NOMO-1 treated with dmso at 0.1 percent for 144 hours (cell line): ENCODE measurements around the gene AJUBA.
"Not testable (repeated sequence)": the region's sequence is repeated elsewhere in the genome, so short reads cannot be mapped to it uniquely, and the experiment has no call there.

ENCODE experiments used
- DNase-seq: peaks from one replicate; lab custom pipeline; 2025; ENCODE audit not compliant: unreplicated experiment; lab: John Stamatoyannopoulos, UW

Gene AJUBA

DNA sequence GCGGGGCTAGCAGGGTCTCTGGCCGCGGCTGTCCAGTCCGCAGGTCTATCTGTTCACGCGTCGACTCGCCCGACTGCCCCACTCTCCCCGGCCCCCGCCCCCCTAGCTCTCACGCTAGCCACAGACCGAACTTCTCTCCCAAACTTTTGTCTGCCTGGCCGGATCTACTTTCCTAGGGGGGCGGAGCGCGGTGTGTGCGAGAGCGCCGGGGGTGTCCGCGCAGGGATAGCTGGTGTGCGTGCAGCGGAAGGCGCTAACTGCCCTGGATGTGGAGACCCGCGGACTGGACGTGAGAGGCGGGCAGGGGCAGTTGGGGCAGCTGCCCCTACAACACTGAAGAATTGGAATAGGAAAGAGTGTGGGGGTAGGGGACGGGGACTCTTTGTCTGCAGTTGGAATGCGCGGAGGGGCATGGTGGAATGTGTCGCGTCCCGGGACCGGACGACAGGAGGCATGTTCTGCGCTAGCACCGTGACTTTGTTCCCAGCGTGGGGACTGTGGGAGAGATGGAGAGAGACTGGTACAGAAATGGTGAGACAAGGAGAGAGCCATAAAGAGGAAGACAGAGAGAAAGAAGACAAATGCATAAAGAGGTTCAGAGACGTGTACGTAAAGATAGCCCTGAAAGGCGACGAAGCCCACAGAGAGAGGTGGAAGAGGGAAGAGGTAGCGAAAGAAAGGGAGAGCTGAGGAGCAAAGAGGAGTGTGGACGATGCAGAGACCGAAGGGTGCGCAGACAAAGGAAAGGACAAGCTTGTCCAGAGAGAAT is at the start of gene AJUBA:
AJUBA (minus strand) TSS at position 75 of the 769 bp plus-strand sequence. CDS start 285 bp downstream, outside the sequence.
- peak; percentile 77 for DNase-seq

DNA sequence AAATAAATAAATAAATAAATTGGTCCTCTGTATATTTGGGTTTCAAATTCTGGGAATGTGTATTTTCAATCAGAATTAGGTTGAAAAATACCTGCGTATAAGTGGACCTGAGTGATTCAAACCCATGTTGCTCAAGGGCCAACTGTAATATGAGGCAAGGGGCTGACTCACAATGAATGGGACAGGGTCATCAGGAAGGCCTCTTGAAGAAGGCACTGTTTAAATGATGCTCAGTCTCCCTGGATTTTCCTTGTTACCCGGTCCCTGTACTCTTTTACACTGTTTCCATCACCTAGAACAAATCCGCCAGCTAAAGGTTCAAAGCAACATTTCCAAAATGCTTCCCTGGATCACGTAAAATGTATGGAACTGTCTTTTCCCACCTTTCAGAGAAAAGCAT is 48.6 kb upstream of the AJUBA start:
- no peak for DNase-seq

DNA sequence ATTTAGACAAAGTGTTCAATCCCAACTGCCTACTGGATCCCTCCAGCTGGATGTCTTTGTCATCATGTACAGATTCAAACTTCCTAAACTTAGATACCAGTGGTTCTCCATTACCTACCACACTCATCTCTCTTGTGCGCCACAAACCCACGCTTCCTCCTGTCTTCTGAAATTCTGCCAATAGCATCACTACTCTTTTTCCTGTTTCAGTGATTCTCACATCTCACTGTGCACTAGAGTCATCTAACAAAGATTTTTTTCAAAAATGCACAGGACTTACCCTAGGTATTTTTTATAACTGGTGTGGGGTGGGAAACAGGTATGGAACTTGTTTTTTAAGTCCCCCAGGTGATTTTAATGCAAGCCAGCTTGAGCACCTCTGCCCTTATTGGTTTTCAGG is 46.4 kb upstream of the AJUBA start:
- no peak for DNase-seq

DNA sequence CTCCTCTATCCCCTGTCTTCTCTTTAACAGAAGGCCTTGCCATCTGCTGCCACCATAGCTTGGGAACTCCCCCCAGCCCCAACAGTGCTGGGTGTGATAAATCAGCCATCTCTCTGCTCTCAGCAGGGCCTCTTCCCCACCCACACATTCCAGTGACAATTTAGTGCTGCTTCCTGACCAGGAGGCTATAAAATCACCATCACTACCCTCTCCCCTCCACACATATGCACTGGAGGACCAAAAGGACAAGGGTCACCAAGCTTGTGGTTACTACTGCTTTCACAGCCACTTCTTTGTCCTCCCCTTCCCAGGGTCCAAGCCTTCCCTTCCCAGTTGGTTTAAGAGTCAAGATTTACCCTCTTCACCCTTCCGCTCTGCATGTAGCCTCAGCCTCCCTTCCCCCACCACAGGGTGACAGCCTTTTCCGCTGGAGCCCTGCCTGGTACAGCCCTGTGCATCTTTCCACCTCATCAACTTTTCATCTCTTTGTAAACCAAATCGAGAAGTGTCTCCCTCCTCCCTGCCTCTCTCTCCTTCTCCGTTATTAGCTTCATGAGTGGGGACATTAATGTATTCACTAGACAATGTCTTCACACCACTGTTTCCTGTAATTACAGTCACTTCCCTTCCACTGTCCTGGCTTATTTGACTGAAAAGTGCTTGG is 42.9 kb upstream of the AJUBA start:
- DNase-seq, result no peak

DNA sequence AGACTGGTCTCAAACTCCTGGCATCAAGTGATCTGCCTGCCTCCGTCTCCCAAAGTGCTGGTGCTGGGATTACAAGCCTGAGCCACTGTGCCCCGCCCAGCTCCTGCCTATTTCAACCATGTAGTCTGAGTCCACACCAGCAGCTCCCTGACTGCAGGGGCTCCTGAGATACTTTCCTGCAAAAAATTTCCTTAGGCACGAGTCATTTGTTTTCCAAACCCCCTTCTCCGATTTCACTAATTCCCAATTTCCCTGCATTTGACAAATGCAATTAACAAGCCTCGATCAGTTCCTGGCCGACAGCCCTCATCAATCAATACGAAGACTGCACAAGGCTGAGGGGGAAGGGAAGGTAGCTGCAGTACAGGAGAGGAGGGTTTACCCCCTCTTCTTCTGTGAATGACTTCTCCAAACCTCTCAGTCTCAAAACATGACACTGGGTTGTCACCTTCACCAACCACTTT is 42.3 kb upstream of the AJUBA start:
- no peak for DNase-seq

DNA sequence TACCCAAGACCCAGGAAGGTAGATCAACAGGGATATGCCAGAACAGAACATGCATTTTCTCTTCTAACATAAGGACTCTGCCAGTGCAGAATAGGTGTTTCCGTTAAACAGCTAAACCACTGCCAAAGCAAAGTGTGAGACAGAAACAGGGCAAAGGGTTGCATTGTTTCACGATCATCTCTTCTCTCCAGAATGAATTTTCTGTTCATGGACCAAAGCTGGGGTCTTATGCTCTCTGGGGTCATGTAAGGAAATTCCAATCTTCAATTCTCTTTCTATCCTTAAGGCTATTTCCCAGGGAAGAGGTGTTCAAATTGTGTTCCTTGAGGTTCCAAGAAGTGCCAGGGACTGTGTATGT is 41.4 kb upstream of the AJUBA start:
- no peak for DNase-seq

DNA sequence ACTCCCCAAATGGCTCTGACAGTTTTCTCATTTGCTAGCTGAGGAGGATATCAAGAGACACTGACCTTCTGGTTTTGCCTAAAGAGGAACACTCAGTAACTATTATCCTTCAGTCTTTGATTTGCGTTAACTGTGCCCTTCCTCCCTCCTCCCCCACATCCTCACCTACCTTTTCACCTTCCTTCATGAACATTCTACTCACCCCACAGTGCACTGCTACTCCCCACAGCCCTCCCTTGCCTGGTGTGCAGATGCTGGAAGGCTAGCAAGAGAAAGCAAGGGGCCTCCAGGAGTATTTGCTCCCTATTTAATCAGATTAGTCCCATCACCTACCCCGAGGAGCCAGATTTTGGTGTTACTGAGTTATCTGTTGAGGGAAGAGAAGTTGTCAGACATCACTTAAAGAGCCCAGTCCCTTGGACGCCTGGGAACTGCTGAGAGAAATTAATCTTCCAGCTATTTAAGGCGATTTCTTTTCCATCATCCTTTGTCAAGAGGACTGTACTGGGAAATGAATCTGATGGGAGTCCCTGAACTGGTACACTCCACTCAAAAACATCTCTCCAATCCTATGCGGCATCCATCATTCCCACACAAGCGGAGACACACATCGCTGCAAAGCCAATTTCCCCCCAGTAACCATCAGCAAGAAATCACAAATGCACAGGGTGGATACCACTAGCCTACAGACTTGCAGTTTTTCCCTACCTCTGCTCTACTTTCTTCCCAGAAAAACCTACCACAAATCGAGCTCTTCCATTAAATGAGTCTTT is 40.9 kb upstream of the AJUBA start:
- DNase-seq, result no peak

DNA sequence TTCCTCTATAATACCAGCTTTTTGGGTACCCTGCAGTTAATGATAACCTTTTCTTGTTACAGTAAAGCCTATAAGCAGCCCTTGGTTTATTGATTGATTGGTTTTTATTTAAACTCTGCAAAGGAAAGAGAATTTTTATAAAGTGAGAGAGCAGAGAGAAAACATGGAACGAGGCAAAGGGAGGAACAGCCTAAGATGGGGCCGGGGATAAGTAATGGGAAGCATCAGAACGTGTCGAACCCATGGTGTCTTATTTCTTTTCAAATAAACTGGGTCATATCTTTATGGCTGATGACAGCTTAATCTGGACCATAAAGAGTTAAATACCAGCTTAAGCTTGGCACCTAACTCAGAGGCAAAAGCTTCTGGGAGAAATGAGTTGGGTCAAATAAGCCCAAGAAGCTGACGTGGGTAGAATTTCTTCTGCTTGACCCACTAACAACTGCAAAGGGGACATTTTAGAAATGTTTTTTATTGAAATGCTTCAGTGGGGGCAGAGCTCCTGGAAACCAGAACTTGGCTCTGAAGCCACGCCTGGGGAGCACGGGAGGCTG is 39.6 kb upstream of the AJUBA start:
- no peak for DNase-seq

DNA sequence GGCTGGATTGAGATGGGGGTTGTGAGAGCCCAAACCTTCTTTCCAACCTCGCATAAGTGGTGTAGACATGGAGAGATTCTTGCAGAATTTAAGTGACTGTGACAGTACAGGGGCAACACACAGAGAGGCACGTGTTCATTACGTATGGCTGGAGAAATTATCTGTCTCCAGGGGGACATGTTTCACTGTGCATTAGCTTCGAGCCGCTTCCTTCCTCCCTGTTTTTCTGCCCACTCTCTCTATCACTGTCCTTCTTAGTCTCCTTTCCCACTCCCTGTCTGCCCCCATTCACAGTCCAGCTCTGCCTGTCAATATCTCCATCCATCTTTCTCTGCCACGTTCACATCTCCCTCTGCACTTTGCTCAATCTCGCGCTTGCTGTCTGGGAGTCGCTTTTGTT is 39.1 kb upstream of the AJUBA start:
- DNase-seq, result no peak

DNA sequence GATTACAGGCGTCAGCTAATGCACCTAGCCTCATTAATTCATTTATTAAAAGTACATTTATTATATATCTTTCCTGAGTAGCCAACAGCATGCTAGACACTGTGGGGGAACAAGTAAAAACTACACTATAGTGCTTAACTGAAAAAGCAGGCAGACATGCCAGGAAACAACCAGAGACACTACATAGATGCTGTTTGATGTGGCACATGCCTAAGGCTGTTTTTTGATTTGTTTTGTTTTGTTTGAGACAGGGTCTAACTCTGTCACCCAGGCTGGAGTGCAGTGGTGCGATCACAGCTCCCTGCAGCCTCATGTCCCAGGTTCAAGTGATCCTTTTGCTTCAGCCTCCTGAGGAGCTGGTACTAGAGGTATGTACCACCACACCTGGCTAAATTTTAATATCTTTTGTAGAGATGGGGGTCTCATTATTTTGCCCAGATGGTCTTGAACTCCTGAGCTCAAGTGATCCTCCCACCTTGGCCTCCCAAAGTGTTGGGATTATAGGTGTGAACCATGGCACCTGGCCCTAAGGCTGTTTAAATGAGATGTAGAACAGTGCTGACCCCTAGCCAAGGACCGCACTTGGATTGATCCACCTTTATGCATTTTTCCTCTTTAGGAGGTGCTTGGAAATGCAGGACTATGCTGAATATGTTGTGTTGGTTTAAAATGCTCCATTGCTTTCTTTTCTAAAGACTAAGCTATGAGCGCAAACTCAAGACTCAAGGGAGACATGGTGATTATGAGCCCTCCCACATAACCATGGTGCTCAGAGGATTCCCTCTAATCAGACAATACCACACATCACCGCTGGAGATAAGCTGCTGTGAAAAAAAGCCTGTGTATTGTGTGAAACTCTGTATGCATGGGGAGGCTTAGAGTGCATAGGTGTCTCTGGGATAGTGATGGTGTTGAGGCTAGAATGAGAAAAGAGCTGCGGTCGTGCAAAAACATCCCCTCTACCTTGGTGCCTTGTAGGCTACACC is 38.1 kb upstream of the AJUBA start:
- DNase-seq, result no peak

DNA sequence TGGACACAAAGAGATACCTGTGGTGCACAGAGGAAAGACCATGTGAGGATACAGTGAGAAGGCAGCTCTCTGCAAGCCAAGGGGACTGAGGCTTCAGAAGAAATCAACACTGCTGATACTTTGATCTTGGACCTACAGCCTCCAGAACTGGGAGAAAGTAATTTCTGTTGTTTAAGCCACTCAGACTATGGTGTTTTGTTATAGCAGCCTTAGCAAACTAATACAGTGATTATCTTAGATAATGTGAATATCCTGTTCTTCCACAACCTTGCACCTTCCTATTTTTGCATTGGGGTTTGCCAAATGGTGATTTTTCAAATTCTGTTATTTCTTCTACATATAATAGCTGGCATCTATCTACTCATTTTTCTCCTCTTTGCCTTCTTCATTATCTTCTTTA is 35.8 kb upstream of the AJUBA start:
- no peak for DNase-seq

DNA sequence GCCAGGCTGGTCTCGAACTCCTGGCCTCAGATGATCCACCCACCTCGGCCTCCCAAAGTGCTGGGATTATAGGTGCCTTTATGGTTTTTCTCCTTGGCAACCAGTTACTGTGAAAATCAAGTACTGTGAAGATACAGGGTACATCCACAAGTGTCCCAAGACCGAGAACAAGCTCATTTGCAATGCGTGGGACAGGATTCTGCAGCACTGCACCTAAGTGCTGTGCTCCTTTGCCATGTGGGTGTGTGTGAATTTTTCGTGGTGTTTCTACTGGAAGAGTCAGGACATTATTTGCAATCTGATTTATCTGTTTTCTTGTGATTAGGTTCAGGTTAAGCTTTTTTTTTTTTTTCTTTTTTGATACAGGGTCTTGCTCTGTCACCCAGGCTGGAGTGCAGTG is 34.7 kb upstream of the AJUBA start:
- DNase-seq, result no peak

DNA sequence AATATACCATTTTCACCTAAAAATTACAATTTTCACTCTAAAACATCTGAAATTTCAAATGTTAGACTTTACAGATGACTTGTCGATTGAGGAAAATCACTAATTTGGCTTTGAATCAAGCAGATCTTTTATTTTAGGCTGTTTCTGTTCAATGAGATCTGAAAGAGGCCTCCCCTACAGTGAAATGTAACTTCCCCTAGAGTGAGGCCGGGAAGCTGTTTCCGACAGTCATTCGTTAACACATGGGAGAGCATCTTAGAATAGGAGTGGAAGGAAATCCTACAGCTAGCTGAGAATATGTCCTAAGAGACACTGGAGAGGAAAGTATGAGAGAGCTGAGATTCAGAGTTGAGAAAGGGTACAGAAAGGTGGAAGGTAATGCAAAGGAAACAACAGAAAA is 33.3 kb upstream of the AJUBA start:
- no peak for DNase-seq

DNA sequence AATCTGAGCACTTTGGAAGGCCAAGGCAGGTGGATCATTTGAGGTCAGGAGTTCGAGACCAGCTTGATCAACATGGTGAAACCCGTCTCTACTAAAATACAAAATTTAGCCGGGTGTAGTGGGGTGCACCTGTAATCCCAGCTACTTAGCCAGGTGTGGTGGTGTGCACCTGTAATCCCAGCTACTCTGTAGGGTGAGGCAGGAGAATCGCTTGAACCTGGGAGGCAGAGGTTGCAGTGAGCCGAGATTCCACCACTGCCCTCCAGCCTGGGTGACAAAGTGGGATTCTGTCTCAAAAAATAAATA is 31.4 kb upstream of the AJUBA start:
- DNase-seq, result not testable (repeated sequence)

DNA sequence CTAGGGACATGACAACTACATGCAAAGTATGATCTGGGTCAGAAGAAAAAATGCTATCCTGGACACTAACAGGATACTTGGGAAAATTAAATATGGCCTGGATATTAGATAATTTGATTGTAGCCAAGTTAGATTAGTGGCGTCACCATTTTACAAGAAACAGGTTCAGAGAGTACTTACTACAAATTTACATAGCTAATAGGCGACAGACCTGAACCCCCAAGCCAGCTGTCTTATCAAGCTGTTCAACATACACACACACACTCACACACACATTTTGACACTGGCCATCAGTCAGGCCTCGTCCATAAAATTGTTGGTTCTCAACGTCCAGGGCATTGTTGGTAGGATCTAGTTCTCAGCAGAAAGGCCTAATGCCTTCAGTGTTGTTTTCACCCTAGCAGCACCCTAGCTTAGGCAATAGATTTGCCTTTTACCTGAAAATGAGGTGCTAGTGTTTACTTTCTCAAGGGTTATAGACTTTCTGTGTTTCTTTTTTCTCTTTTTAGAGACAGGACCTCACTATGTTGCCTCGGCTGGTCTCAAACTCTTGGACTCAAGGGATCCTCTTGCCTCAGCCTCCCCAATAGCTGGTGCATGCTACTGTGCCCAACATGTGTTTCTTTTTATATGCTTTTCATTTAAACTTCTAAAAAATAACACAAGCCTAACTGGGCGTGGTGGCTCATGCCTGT is 30.9 kb upstream of the AJUBA start:
- DNase-seq, result no peak

DNA sequence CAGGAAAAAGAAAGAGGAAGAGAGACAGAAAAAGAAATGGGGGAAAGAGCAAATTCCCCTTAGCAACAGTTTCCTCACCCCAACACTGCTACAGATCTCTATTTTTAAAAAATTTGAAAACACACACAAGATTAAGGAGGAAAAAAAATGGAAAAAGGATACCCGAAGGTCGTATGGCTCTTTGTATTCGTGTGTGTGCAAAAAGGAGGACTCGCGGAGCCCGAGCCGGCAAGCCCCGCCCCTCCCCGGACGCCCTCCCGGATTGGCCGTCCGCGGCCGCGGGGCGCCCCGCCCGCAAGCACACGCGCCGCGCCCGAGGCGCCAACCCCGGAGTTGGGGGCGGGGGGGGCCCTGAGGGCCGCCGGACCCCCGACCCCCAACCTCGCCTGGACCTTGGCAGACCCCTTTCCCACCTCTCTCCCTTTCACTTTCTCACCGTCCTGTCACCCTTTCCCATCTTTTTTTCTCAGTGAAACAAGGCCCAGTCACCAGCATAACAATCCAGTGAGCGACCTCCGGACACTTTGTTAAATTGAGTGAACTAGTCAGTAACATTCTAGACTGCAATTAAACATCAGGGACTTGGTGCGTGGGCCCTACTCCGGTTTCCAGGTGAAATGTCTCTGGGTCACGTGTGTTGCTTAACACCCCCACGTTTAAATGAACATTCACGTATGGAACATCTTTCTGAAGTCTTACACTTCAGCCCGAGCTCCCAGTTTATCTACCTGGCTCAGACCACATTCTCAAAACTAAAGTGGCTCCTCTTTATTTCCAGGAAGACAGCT is 27.8 kb upstream of the AJUBA start, which contains the start of gene C14orf93:
C14orf93 (minus strand) TSS at position 205 of the 788 bp plus-strand sequence. CDS start 11,120 bp downstream, outside the sequence.
- DNase-seq, result peak; percentile 35

DNA sequence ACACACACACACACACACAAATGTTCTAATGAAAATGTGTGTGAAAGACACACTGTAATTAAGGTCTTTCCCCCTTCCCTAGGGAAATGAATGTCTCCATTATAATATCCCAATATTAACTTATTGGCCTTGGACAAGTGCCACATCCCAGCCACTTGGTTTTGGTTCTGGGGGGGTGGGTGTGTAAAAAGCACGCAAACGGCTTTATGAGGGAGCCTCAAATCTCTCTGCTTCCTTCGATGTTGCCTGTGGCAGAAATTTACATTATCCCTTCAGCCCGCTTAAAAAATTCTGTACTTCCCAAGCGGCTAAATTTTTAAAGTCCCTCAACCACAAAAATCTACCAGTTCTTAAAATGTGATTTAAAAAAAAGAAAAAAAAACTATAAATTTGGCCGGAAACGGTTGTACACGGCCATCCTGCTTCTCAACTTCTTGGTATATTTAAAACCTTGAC is 27.2 kb upstream of the AJUBA start:
- DNase-seq, result no peak

DNA sequence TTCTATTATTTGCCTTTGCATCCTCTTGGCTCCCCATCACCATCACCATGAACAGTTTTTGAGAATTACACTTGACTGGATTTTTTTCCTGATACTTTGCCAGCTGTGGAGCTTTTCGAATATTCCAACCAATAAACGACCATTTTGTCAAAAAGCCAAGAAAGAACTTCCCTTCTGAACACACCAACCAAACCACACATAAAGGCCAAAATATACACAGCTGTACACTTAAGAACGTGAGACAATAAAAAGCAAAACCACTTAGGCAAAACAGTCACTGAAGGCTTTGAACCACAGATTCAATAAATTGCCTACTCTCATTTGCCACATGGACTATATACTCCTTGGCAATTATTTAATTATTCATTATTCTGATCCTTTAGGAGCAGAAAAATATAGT is 26.5 kb upstream of the AJUBA start:
- no peak for DNase-seq
